DMS 273 (cell line): Measurements from ENCODE around the gene RNASE1.
A peak's percentile ranks its signal among the peaks of the same experiment; 100 is the strongest.
"Not testable (repeated sequence)": the region's sequence is repeated elsewhere in the genome, so short reads cannot be mapped to it uniquely, and the experiment has no call there.

ENCODE experiments used
- DNase-seq: peaks from one replicate; lab custom pipeline; 2025; ENCODE audit not compliant: unreplicated experiment; lab: John Stamatoyannopoulos, UW

Gene RNASE1

GRCh38 chr14:20774258-20774824 is 28.3 kb downstream of the RNASE1 start:
- no peak for DNase-seq

DNA sequence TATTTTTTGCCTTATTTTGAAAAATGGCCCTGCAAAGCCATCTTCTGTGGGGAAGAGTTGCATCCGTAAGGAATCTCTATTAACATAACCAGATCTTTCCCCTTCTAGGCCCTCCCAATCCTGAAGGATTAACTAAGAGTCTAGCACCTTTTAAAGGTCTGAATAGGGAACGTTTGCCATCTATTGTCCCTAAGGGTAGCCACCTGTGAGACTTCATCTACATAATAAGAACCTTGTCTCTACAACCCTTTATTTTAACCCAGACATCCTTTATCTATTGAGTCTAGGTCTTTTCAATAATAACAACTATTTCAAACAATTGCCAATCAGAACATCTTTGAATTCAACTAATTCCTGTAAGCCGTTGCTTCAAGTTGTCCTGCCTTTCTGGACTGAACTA is 30.0 kb downstream of the RNASE1 start:
- DNase-seq, result no peak

- no peak for DNase-seq
These were observed 33.2 kb downstream of the RNASE1 start for GRCh38 chr14:20769421-20769820.

DNA sequence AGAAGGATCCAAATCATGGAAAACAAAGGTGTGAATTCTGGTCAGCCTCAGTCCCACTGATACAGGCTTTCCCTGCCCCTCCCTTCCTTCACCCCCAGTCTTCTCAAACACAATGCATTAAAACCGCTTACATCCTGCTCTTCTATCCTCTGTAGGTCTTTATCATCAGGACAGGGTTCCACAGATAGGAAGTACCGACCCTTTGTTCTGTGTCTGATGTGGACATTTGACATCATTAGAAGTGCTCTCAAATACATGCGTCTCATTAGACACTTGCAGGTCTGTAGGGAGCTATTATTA is 34.1 kb downstream of the RNASE1 start:
- DNase-seq, result no peak

DNA sequence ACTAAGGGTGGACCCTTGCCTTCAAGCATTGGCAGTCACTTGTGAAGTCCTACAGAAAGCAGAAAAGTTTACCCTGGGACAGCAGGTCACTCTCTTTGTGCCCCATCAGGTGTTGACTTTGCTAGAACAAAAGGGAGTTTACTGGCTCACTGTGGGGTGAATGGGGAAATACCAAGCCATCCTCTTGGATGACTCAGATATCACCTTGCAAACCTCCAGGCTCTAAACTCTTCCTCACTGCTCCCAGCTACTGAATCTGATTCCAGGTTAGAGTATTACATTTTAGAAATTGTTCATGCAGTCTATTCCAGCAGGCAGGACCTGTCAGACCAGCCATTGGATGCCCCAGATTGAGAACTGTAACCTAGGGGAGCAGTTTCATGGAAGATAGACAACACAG is 41.7 kb downstream of the RNASE1 start:
- DNase-seq, result no peak

GRCh38 chr14:20759465-20759864 is 43.2 kb downstream of the RNASE1 start:
- not testable (repeated sequence) for DNase-seq

- peak; percentile 6 for DNase-seq
These were observed 44.7 kb downstream of the RNASE1 start for GRCh38 chr14:20757965-20758364.

DNA sequence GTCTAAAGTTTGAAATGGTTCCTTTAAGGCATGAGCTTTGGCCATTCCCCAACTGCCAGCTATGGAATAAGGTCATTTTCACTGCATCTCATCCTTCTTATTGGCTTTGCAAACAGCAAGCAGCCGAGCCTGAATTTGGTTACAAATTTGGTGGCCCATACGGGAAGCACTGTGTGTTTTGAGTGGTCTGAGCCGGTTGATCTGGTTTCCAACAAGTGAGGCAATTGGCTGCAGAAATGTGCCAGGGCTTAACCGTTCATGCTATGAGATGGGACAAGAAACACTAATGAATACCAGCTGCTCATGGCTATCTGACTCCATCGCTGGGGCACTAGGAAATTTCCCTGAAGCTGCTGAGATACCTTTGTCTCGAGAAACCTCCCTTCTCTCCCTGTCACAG is 47.6 kb downstream of the RNASE1 start:
- no peak for DNase-seq

- DNase-seq, result no peak
These were observed 48.3 kb downstream of the RNASE1 start for GRCh38 chr14:20754308-20754707.

- peak; percentile 2 for DNase-seq
These were observed 50.6 kb downstream of the RNASE1 start for GRCh38 chr14:20751963-20752562.
